Esophagus muscularis mucosa (tissue), 4 donors: ENCODE results near the gene ATP1B2.

ENCODE experiments used
- CTCF ChIP-seq, 3 experiments: fragments of 200-600 bp in 2 of 3; fragments of 450-650 bp in 1 of 3; sonication (generic) in 2 of 3; IDR thresholded peaks; one replicate each; pipeline ENCODE4 v1.5.1; 2017 to 2019; ENCODE audit warnings: antibody characterized with exemption in 3 of 3, mild to moderate bottlenecking in 2 of 3, moderate library complexity in 1 of 3
- EP300 ChIP-seq: sonication (generic); formaldehyde crosslinking; IDR thresholded peaks from one replicate; pipeline ENCODE4 v1.6.1; 2017; ENCODE audit warnings: antibody characterized with exemption
- POLR2A ChIP-seq: fragments of 450-650 bp; IDR thresholded peaks from one replicate; pipeline ENCODE4 v1.6.1; 2017; ENCODE audit warnings: antibody characterized with exemption, moderate library complexity, mild to moderate bottlenecking, low read depth
- POLR2AphosphoS5 ChIP-seq, 2 donors: sonication (generic); formaldehyde crosslinking; IDR thresholded peaks; one replicate each; pipeline ENCODE4 v1.6.1; 2017; ENCODE audit warnings: antibody characterized with exemption in 2 of 2

DNA sequence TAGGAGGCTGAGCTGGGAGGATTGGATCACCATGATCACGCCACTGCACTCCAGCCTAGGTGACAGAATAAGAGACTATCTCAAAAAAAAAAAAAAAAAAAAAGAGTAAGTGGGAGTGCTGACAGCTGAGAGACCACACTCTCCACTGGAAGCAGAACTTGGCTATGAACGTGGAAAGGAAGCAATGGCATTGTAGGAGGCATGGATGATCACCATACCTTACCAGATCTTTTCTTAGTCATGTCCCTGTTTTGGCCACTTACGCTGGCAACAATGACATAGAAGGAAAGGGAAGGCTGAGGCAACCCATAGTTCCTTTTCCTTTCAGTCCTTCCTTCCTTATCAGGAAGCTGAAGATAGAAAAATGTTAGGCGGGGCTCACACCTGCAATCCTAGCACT, 3.7 kb upstream of the ATP1B2 start:
- TF ChIP-seq EP300: no peak
- TF ChIP-seq CTCF (IDR thresholded peaks at IDR 0.05): no peak
- TF ChIP-seq POLR2A: no peak
- no peak for TF ChIP-seq POLR2AphosphoS5 (IDR thresholded peaks at IDR 0.05)
